ENCODE data around the gene ARSG. TPM values are rescaled to one million over a fixed set of nuclear protein-coding genes. Genes with fewer than 3 reads are reported as not detected.

ARSG gene
- total and polyA plus RNA-seq, 10 of the 15 experiments (the other 5 are each of a cell fraction or from before 2014, with no cell fraction given), result 2.9 to 13.5 (median 7.6) TPM

- TF ChIP-seq E2F8 (IDR thresholded peaks at IDR 0.05; ENCODE audit: low read depth, partially characterized antibody) (no peak), CEBPB (IDR thresholded peaks at IDR 0.05; ENCODE audit: borderline replicate concordance in 1 of 2, low read depth in 2 of 2, low read length in 2 of 2) (no peak), ZBTB33 (IDR thresholded peaks at IDR 0.05) (no peak), BHLHE40 (IDR thresholded peaks at IDR 0.05; ENCODE audit: borderline replicate concordance in 1 of 2, low read depth in 2 of 2, low read length in 1 of 2) (peak in 1 of 2 experiments; percentile 62; a peak in 2 of 4 replicates), SMAD5 (IDR thresholded peaks at IDR 0.05; ENCODE audit: low read depth) (no peak), POLR2AphosphoS2 (IDR thresholded peaks at IDR 0.05; ENCODE audit: low read depth, low read length) (no peak), SP1 (IDR thresholded peaks at IDR 0.05; ENCODE audit: low read depth, low read length) (no peak), TBL1XR1 (IDR thresholded peaks at IDR 0.05; ENCODE audit: low read depth, low read length) (no peak), ZNF622 (IDR thresholded peaks at IDR 0.05) (no peak), JUND (IDR thresholded peaks at IDR 0.05; ENCODE audit: low read depth, low read length) (no peak), EP300 (IDR thresholded peaks at IDR 0.05; ENCODE audit: borderline replicate concordance in 1 of 2, control insufficient read depth in 1 of 2, low read depth in 2 of 2, low read length in 2 of 2) (no peak)
- TF ChIP-seq, protein P1, sequence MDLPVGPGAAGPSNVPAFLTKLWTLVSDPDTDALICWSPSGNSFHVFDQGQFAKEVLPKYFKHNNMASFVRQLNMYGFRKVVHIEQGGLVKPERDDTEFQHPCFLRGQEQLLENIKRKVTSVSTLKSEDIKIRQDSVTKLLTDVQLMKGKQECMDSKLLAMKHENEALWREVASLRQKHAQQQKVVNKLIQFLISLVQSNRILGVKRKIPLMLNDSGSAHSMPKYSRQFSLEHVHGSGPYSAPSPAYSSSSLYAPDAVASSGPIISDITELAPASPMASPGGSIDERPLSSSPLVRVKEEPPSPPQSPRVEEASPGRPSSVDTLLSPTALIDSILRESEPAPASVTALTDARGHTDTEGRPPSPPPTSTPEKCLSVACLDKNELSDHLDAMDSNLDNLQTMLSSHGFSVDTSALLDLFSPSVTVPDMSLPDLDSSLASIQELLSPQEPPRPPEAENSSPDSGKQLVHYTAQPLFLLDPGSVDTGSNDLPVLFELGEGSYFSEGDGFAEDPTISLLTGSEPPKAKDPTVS (IDR thresholded peaks at IDR 0.05; ENCODE audit: low read depth, low read length), result no peak
- TF ChIP-seq, protein P2, sequence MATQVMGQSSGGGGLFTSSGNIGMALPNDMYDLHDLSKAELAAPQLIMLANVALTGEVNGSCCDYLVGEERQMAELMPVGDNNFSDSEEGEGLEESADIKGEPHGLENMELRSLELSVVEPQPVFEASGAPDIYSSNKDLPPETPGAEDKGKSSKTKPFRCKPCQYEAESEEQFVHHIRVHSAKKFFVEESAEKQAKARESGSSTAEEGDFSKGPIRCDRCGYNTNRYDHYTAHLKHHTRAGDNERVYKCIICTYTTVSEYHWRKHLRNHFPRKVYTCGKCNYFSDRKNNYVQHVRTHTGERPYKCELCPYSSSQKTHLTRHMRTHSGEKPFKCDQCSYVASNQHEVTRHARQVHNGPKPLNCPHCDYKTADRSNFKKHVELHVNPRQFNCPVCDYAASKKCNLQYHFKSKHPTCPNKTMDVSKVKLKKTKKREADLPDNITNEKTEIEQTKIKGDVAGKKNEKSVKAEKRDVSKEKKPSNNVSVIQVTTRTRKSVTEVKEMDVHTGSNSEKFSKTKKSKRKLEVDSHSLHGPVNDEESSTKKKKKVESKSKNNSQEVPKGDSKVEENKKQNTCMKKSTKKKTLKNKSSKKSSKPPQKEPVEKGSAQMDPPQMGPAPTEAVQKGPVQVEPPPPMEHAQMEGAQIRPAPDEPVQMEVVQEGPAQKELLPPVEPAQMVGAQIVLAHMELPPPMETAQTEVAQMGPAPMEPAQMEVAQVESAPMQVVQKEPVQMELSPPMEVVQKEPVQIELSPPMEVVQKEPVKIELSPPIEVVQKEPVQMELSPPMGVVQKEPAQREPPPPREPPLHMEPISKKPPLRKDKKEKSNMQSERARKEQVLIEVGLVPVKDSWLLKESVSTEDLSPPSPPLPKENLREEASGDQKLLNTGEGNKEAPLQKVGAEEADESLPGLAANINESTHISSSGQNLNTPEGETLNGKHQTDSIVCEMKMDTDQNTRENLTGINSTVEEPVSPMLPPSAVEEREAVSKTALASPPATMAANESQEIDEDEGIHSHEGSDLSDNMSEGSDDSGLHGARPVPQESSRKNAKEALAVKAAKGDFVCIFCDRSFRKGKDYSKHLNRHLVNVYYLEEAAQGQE (IDR thresholded peaks at IDR 0.05; ENCODE audit: low read depth, low read length), result no peak
- TF ChIP-seq, protein P3, sequence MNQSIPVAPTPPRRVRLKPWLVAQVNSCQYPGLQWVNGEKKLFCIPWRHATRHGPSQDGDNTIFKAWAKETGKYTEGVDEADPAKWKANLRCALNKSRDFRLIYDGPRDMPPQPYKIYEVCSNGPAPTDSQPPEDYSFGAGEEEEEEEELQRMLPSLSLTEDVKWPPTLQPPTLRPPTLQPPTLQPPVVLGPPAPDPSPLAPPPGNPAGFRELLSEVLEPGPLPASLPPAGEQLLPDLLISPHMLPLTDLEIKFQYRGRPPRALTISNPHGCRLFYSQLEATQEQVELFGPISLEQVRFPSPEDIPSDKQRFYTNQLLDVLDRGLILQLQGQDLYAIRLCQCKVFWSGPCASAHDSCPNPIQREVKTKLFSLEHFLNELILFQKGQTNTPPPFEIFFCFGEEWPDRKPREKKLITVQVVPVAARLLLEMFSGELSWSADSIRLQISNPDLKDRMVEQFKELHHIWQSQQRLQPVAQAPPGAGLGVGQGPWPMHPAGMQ (IDR thresholded peaks at IDR 0.05; ENCODE audit: borderline replicate concordance), result no peak
Observed at GRCh38 chr17:68290955-68291835, at the start of gene ARSG, which contains the start of gene SLC16A6 (continued).
